Vagina (tissue), 2 donors: ENCODE data around the gene RNF113B. TPM values are rescaled to one million over a fixed set of nuclear protein-coding genes. Genes with fewer than 3 reads are reported as not detected.

Experiments
- DNase-seq, 2 donors: peaks; one replicate each; pipeline ENCODE4 v3.0.0-alpha.2; 2017; ENCODE audit errors: extremely low spot score in 2 of 2
- H3K27ac ChIP-seq: fragments of 200-600 bp; sonication (generic); one replicate; pipeline ENCODE4 v1.5.1; 2019
- H3K27me3 ChIP-seq: fragments of 200-600 bp; sonication (generic); one replicate; pipeline ENCODE4 v1.5.1; 2019
- H3K36me3 ChIP-seq, 2 donors: fragments of 200-600 bp; sonication (generic); one replicate each; pipeline ENCODE4 v1.5.1; 2017 to 2019
- H3K4me1 ChIP-seq: fragments of 200-600 bp; sonication (generic); one replicate; pipeline ENCODE4 v1.5.1; 2019
- H3K4me3 ChIP-seq, 2 donors: fragments of 200-600 bp; sonication (generic); 1 replicate in 1 of 2; 2 replicates in 1 of 2; pipeline ENCODE4 v1.5.1; 2016 to 2019
- H3K9me3 ChIP-seq: fragments of 200-600 bp; sonication (generic); one replicate; pipeline ENCODE4 v1.5.1; 2019
- CTCF ChIP-seq, 3 experiments: fragments of 450-650 bp in 2 of 3; fragments of 200-600 bp in 1 of 3; sonication (generic) in 1 of 3; IDR thresholded peaks; one replicate each; pipeline ENCODE4 v1.5.1; 2017 to 2019; ENCODE audit warnings: antibody characterized with exemption in 3 of 3, mild to moderate bottlenecking in 2 of 3, moderate library complexity in 2 of 3
- POLR2A ChIP-seq, 2 donors: fragments of 450-650 bp; IDR thresholded peaks; one replicate each; pipeline ENCODE4 v1.6.1; 2017; ENCODE audit warnings: antibody characterized with exemption in 2 of 2, mild to moderate bottlenecking in 2 of 2, moderate library complexity in 2 of 2
- POLR2AphosphoS5 ChIP-seq, 2 donors: sonication (generic); formaldehyde crosslinking; IDR thresholded peaks; one replicate each; pipeline ENCODE4 v1.9.0; 2017; ENCODE audit warnings: antibody characterized with exemption in 2 of 2, mild to moderate bottlenecking in 2 of 2, low read depth in 1 of 2; ENCODE audit not compliant: insufficient read depth in 1 of 2
- intact Hi-C: fragments of 100-400 bp; cut with DNase I; formaldehyde crosslinking; loops from one replicate; pipeline ENCODE4 v1.15.1; 2023
- total RNA-seq: library from RNA; depleted of rRNA; stranded (reverse); fragments of >200 nt; gene quantifications from one replicate; pipeline ENCODE4 v1.2.3, GENCODE V29; 2016

RNF113B gene
- total RNA-seq, 1 donor from 2014 or later, result not detected

- no peaks in the 10 kb centered on the region for H3K27me3 ChIP-seq
- H3K27ac ChIP-seq, result no peak overlapping the region
- no peaks in the 10 kb centered on the region for H3K9me3 ChIP-seq
- TF ChIP-seq CTCF (IDR thresholded peaks at IDR 0.05) (no peak), POLR2A (IDR thresholded peaks at IDR 0.05) (no peak), POLR2AphosphoS5 (IDR thresholded peaks at IDR 0.05; ENCODE audit: insufficient read depth in 1 of 2, low read depth in 1 of 2) (no peak)
- no peak for DNase-seq
- no peak overlapping the region for H3K4me3 ChIP-seq
- H3K36me3 ChIP-seq, result no peaks in the 10 kb centered on the region
- intact Hi-C loops, result no loop called here
- H3K4me1 ChIP-seq, result peaks cover 35% of the 10 kb centered on the region
Measured at GRCh38 chr13:98169331-98169730, 7.7 kb downstream of the RNF113B start.

DNA sequence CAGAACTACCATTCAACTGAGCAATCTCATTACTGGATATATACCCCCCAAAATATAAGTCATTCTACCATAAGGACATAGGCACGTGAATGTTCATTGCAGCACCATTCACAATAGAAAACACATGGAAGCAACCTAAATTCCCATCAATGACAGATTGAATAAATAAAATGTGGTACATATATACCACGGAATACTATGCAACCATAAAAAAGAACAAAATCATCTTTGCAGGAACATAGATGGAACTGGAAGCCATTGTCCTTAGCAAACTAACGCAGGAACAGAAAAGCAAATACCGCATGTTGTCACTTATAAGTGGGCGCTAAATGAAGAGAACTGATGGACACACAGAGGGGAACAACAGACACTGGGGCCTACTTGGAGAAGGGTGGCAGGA, 14.1 kb downstream of the RNF113B start:
- Histone ChIP-seq H3K4me1 (no peaks in the 10 kb centered on the region), H3K9me3 (no peaks in the 10 kb centered on the region), H3K4me3 (no peak overlapping the region), H3K36me3 (no peaks in the 10 kb centered on the region), H3K27ac (no peak overlapping the region), H3K27me3 (no peaks in the 10 kb centered on the region)
- no peak for DNase-seq
- no peak for TF ChIP-seq CTCF (IDR thresholded peaks at IDR 0.05)
- no peak for TF ChIP-seq POLR2A (IDR thresholded peaks at IDR 0.05)
- TF ChIP-seq POLR2AphosphoS5 (IDR thresholded peaks at IDR 0.05; ENCODE audit: insufficient read depth in 1 of 2, low read depth in 1 of 2), result no peak
- intact Hi-C loops, result no loop called here

GRCh38 chr13:98158172-98158899, 18.7 kb downstream of the RNF113B start:
- H3K27ac ChIP-seq, result no peak overlapping the region
- H3K27me3 ChIP-seq, result no peaks in the 10 kb centered on the region
- intact Hi-C loops, result no loop called here
- H3K36me3 ChIP-seq, result no peaks in the 10 kb centered on the region
- TF ChIP-seq POLR2AphosphoS5 (IDR thresholded peaks at IDR 0.05; ENCODE audit: insufficient read depth in 1 of 2, low read depth in 1 of 2), result no peak
- H3K4me1 ChIP-seq, result peaks cover 17% of the 10 kb centered on the region
- no peak overlapping the region for H3K4me3 ChIP-seq
- H3K9me3 ChIP-seq, result no peaks in the 10 kb centered on the region
- no peak for DNase-seq

DNA sequence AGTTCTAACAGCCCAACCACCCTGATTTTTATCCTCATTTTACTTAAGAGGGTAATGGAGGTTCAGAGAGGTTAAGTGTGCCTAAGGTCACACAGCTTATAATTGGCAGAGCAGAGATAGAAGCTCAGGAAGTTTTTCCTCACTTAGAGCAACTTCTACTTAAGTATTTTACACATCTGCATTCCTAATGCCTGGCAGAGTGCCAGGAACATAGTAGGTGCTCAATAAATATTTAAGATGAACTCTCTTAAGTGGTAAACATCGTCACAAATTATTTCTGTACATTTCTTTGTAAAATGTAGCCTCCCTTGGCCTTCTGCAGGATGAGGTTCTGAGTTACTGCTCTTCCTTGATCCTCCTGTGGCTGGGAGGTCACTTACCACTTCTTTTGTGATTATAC, 19.5 kb downstream of the RNF113B start:
- DNase-seq, result no peak
- no peaks in the 10 kb centered on the region for H3K27me3 ChIP-seq
- TF ChIP-seq CTCF (IDR thresholded peaks at IDR 0.05) (no peak), POLR2AphosphoS5 (IDR thresholded peaks at IDR 0.05; ENCODE audit: insufficient read depth in 1 of 2, low read depth in 1 of 2) (no peak), POLR2A (IDR thresholded peaks at IDR 0.05) (no peak)
- H3K4me1 ChIP-seq, result peaks cover 17% of the 10 kb centered on the region
- H3K9me3 ChIP-seq, result no peaks in the 10 kb centered on the region
- H3K36me3 ChIP-seq, result no peaks in the 10 kb centered on the region
- H3K27ac ChIP-seq, result no peak overlapping the region
- no peak overlapping the region for H3K4me3 ChIP-seq
- intact Hi-C loops, result no loop called here

- TF ChIP-seq POLR2A (IDR thresholded peaks at IDR 0.05) (no peak), CTCF (IDR thresholded peaks at IDR 0.05) (no peak), POLR2AphosphoS5 (IDR thresholded peaks at IDR 0.05; ENCODE audit: insufficient read depth in 1 of 2, low read depth in 1 of 2) (no peak)
- intact Hi-C loops, result no loop called here
- Histone ChIP-seq H3K9me3 (no peaks in the 10 kb centered on the region), H3K4me3 (no peak overlapping the region), H3K36me3 (no peaks in the 10 kb centered on the region), H3K4me1 (peaks cover 17% of the 10 kb centered on the region), H3K27ac (no peak overlapping the region), H3K27me3 (no peaks in the 10 kb centered on the region)
- DNase-seq, result no peak
Measured at GRCh38 chr13:98157188-98157587, 19.9 kb downstream of the RNF113B start.
